Esophagus muscularis mucosa (tissue), 4 donors: ENCODE results near the gene RHOT2.

Experiments
- EP300 ChIP-seq: sonication (generic); formaldehyde crosslinking; IDR thresholded peaks from one replicate; pipeline ENCODE4 v1.6.1; 2017; ENCODE audit warnings: antibody characterized with exemption
- POLR2A ChIP-seq: fragments of 450-650 bp; IDR thresholded peaks from one replicate; pipeline ENCODE4 v1.6.1; 2017; ENCODE audit warnings: antibody characterized with exemption, moderate library complexity, mild to moderate bottlenecking, low read depth
- POLR2AphosphoS5 ChIP-seq, 2 donors: sonication (generic); formaldehyde crosslinking; IDR thresholded peaks; one replicate each; pipeline ENCODE4 v1.6.1; 2017; ENCODE audit warnings: antibody characterized with exemption in 2 of 2
- TF ChIP-seq, protein P1 (sequence below), 3 experiments: fragments of 200-600 bp in 2 of 3; fragments of 450-650 bp in 1 of 3; sonication (generic) in 2 of 3; IDR thresholded peaks; one replicate each; pipeline ENCODE4 v1.5.1; 2017 to 2019; ENCODE audit warnings: antibody characterized with exemption in 3 of 3, mild to moderate bottlenecking in 2 of 3, moderate library complexity in 1 of 3

DNA sequence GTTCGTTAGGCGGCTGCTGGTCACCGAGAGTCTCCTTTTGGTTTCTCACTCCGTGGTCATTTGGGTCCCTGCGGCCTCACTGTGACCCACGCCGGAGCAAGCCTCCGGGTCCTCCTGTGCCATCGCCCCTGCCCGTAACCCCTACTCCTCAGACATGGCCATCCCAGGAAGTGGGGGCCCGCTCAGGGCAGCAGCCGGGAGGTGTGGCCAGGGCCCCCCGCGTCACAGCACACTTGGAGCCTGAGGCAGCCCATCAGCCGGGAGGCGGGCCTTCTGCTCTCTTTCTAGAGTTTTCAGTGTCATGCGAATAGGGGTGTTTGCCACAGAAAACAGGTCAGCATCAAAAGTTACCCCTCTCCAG lies 45.0 kb upstream of the RHOT2 start:
- TF ChIP-seq POLR2A = no peak
- no peak for TF ChIP-seq POLR2AphosphoS5 (IDR thresholded peaks at IDR 0.05)
- TF ChIP-seq, protein P1, sequence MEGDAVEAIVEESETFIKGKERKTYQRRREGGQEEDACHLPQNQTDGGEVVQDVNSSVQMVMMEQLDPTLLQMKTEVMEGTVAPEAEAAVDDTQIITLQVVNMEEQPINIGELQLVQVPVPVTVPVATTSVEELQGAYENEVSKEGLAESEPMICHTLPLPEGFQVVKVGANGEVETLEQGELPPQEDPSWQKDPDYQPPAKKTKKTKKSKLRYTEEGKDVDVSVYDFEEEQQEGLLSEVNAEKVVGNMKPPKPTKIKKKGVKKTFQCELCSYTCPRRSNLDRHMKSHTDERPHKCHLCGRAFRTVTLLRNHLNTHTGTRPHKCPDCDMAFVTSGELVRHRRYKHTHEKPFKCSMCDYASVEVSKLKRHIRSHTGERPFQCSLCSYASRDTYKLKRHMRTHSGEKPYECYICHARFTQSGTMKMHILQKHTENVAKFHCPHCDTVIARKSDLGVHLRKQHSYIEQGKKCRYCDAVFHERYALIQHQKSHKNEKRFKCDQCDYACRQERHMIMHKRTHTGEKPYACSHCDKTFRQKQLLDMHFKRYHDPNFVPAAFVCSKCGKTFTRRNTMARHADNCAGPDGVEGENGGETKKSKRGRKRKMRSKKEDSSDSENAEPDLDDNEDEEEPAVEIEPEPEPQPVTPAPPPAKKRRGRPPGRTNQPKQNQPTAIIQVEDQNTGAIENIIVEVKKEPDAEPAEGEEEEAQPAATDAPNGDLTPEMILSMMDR (IDR thresholded peaks at IDR 0.05) = no peak
- TF ChIP-seq EP300 = no peak
